Keratinocyte (primary cell): ENCODE results near the gene SHISAL2B. TPM values are rescaled to one million over a fixed set of nuclear protein-coding genes. Genes with fewer than 3 reads are reported as not detected.

ENCODE experiments used
- DNase-seq: peaks from one replicate; pipeline ENCODE4 v3.0.0-alpha.2; 2011; ENCODE audit warnings: low read depth, missing footprints, low spot score
- FAIRE-seq: peaks from 2 replicates; lab custom pipeline; 2011; peaks lifted over from hg19 to GRCh38; lab: Jason Lieb, UNC
- H2AFZ ChIP-seq: 2 replicates; pipeline ENCODE4 v1.6.0; 2012; ENCODE audit warnings: low read length, control low read depth, inconsistent platforms; ENCODE audit not compliant: control insufficient read depth
- H3K27ac ChIP-seq: 2 replicates; pipeline ENCODE4 v1.5.1; 2011; ENCODE audit warnings: low read length; ENCODE audit not compliant: control insufficient read depth, insufficient read depth
- H3K27me3 ChIP-seq: 3 replicates; pipeline ENCODE4 v1.6.0; 2011; ENCODE audit warnings: low read length; ENCODE audit not compliant: control insufficient read depth, insufficient read depth; ENCODE audit errors: extremely low read depth
- H3K36me3 ChIP-seq, 2 experiments: 2 replicates in 1 of 2; 3 replicates in 1 of 2; pipeline ENCODE4 v1.5.1; 2011; ENCODE audit warnings: low read length in 2 of 2, mild to moderate bottlenecking in 1 of 2; ENCODE audit not compliant: control insufficient read depth in 2 of 2, insufficient read depth in 2 of 2; ENCODE audit errors: extremely low read depth in 1 of 2
- H3K4me1 ChIP-seq: 3 replicates; pipeline ENCODE4 v1.5.1; 2011; ENCODE audit warnings: low read length; ENCODE audit not compliant: control insufficient read depth, insufficient read depth; ENCODE audit errors: extremely low read depth
- H3K4me2 ChIP-seq: 3 replicates; pipeline ENCODE4 v1.6.0; 2011; ENCODE audit warnings: low read depth, low read length; ENCODE audit not compliant: control insufficient read depth, insufficient read depth; ENCODE audit errors: extremely low read depth
- H3K4me3 ChIP-seq, 3 experiments: fragments of 200-600 bp in 1 of 3; sonication (generic) in 1 of 3; 2 replicates in 2 of 3; 3 replicates in 1 of 3; pipeline ENCODE4 v1.5.1; 2011 to 2016; ENCODE audit warnings: low read length in 3 of 3, mild to moderate bottlenecking in 3 of 3, control low read depth in 2 of 3, inconsistent platforms in 1 of 3, low read depth in 1 of 3, mixed read lengths in 1 of 3, mixed run types in 1 of 3, moderate library complexity in 1 of 3; ENCODE audit not compliant: control insufficient read depth in 2 of 3, insufficient read depth in 2 of 3; ENCODE audit errors: extremely low read depth in 1 of 3
- H3K79me2 ChIP-seq: 2 replicates; pipeline ENCODE4 v1.6.0; 2012; ENCODE audit warnings: low read length; ENCODE audit not compliant: control insufficient read depth, insufficient read depth
- H3K9ac ChIP-seq: 3 replicates; pipeline ENCODE4 v1.6.0; 2011; ENCODE audit warnings: low read length; ENCODE audit not compliant: control insufficient read depth, insufficient read depth; ENCODE audit errors: extremely low read depth
- H3K9me1 ChIP-seq: 3 replicates; pipeline ENCODE4 v1.6.0; 2011; ENCODE audit warnings: low read length; ENCODE audit not compliant: control insufficient read depth, insufficient read depth; ENCODE audit errors: extremely low read depth
- H3K9me3 ChIP-seq: 2 replicates; pipeline ENCODE4 v1.5.1; 2012; ENCODE audit warnings: low read depth, low read length; ENCODE audit not compliant: control insufficient read depth
- H4K20me1 ChIP-seq: 3 replicates; pipeline ENCODE4 v1.6.0; 2011; ENCODE audit warnings: low read length; ENCODE audit not compliant: control insufficient read depth, insufficient read depth; ENCODE audit errors: extremely low read depth
- CTCF ChIP-seq, 3 experiments: IDR thresholded peaks in 1 of 3; conservative IDR thresholded peaks in 1 of 3; optimal IDR thresholded peaks in 1 of 3; 2 replicates in 2 of 3; 3 replicates in 1 of 3; pipeline versions ENCODE3 to v1.5.1; 2011; ENCODE audit warnings: low read length in 3 of 3, mild to moderate bottlenecking in 3 of 3, moderate library complexity in 2 of 3, control low read depth in 1 of 3, inconsistent platforms in 1 of 3; ENCODE audit not compliant: insufficient read depth in 2 of 3; ENCODE audit errors: extremely low read depth in 1 of 3
- EZH2 ChIP-seq: IDR thresholded peaks from one replicate; pipeline ENCODE4 v1.6.1; 2012; ENCODE audit warnings: inconsistent platforms, mild to moderate bottlenecking, low read length, moderate library complexity
- dilution Hi-C: fragments of 300-500 bp; cut with MboI; formaldehyde crosslinking; loops from one replicate; pipeline ENCODE4 v1.7.0; 2020; ENCODE audit warnings: low sequenced_read_pairs; ENCODE audit not compliant: extremely low pct_ligation_motif_present
- polyA plus RNA-seq, 5 experiments: library from polyadenylated mRNA; depleted of rRNA in 3 of 5; stranded (reverse) in 3 of 5; stranded (forward) in 1 of 5; unstranded in 1 of 5; fragments of >200 nt; gene quantifications; 1 replicate in 1 of 5; 2 replicates in 3 of 5; 3 replicates in 1 of 5; pipeline versions ENCODE4 v1.2.1 to v1.2.3, GENCODE V29; 2011 to 2012; ENCODE audit warnings: missing spikeins in 2 of 5, low read depth in 1 of 5, low replicate concordance in 1 of 5

The SHISAL2B gene
- polyA plus RNA-seq, 1 donor (not counting 4 experiments of a cell fraction or from before 2014, with no cell fraction given): not detected

- peaks cover 92% of the 10 kb centered on the region for H3K79me2 ChIP-seq
- TF ChIP-seq CTCF (optimal IDR thresholded peaks at IDR 0.05 in 1 of 3, IDR thresholded peaks at IDR 0.05 in 1 of 3, conservative IDR thresholded peaks at IDR 0.05 in 1 of 3; ENCODE audit: extremely low read depth in 1 of 3, insufficient read depth in 2 of 3, low read length in 3 of 3) (no peak), EZH2 (no peak)
- peaks cover 39% of the 10 kb centered on the region for H3K4me1 ChIP-seq
- H3K27me3 ChIP-seq: no peaks in the 10 kb centered on the region
- dilution Hi-C loops: no loop called here
- DNase-seq (peak; percentile 90), FAIRE-seq (peak; percentile 84)
- H4K20me1 ChIP-seq: no peaks in the 10 kb centered on the region
- peak overlapping the region in 2 of 3 experiments; percentile 85 to 88 for H3K4me3 ChIP-seq
- no peak overlapping the region for H2AFZ ChIP-seq
- H3K27ac ChIP-seq: peak overlapping the region; percentile 98
- H3K36me3 ChIP-seq: peaks cover 2 to 14% of the 10 kb centered on the region in 2 experiments
- peak overlapping the region; percentile 98 for H3K4me2 ChIP-seq
- no peaks in the 10 kb centered on the region for H3K9me3 ChIP-seq
- H3K9me1 ChIP-seq: no peaks in the 10 kb centered on the region
- H3K9ac ChIP-seq: peak overlapping the region; percentile 99
These were observed 75.7 kb downstream of the SHISAL2B start for GRCh38 chr5:64765804-64766504.

- Histone ChIP-seq H3K36me3 (peaks cover 2 to 14% of the 10 kb centered on the region in 2 experiments), H3K9me3 (no peaks in the 10 kb centered on the region), H3K4me1 (peaks cover 44% of the 10 kb centered on the region), H3K9me1 (no peaks in the 10 kb centered on the region), H4K20me1 (no peaks in the 10 kb centered on the region), H3K27me3 (no peaks in the 10 kb centered on the region), H3K9ac (peak overlapping the region; percentile 99), H3K4me2 (peak overlapping the region; percentile 98), H3K27ac (peak overlapping the region; percentile 98), H3K79me2 (peaks cover 92% of the 10 kb centered on the region), H3K4me3 (peak overlapping the region; percentile 68 to 88 (median 85)), H2AFZ (no peak overlapping the region)
- dilution Hi-C loops: no loop called here
- FAIRE-seq: no peak
- TF ChIP-seq CTCF (optimal IDR thresholded peaks at IDR 0.05 in 1 of 3, IDR thresholded peaks at IDR 0.05 in 1 of 3, conservative IDR thresholded peaks at IDR 0.05 in 1 of 3; ENCODE audit: extremely low read depth in 1 of 3, insufficient read depth in 2 of 3, low read length in 3 of 3) (no peak), EZH2 (no peak)
- no peak for DNase-seq
These were observed 76.6 kb downstream of the SHISAL2B start for GRCh38 chr5:64766941-64767340.

Other genes with a start within 250 kb of the SHISAL2B start
- not detected in 3 replicates for gene RGS7BP, start 184.5 kb upstream of the SHISAL2B start, polyA plus RNA-seq
- gene SREK1IP1, start 78.2 kb downstream of the SHISAL2B start, polyA plus RNA-seq: 6.5 to 10.8 TPM (median 7.7 TPM) in 3 replicates
- gene CWC27, start 78.4 kb downstream of the SHISAL2B start, polyA plus RNA-seq: 16.6 to 31.8 TPM (median 20.5 TPM) in 3 replicates